HG02852 (cell line): Measurements from ENCODE around the gene NOTCH2NLA.
"Not testable (repeated sequence)": the region's sequence is repeated elsewhere in the genome, so short reads cannot be mapped to it uniquely, and the experiment has no call there.

Experiments used
- ATAC-seq: cut with Tn5 transposase; IDR thresholded peaks from one replicate; pipeline ENCODE4 v1.9.1; 2021; ENCODE audit warnings: mild to moderate bottlenecking, moderate library complexity; ENCODE audit not compliant: unreplicated experiment

NOTCH2NLA gene

GRCh38 chr1:146167740-146168139 lies 61.1 kb downstream of the NOTCH2NLA start:
- ATAC-seq: not testable (repeated sequence)

- not testable (repeated sequence) for ATAC-seq
Measured at GRCh38 chr1:146167273-146167672, 61.5 kb downstream of the NOTCH2NLA start.

- not testable (repeated sequence) for ATAC-seq
Measured at GRCh38 chr1:146144465-146144864, 84.4 kb downstream of the NOTCH2NLA start, which contains the start of gene NBPF10. NBPF10 (minus strand) TSS chr1:146144804; CDS start chr1:146144769, 35 bp downstream.
